Trophoblast cell (in vitro differentiated cells and primary cell): ENCODE measurements around the gene MYH14.

Source experiments
- DNase-seq, 2 donors: peaks; one replicate each; pipeline ENCODE4 v3.0.0-alpha.2; 2016
- H2AFZ ChIP-seq: 2 replicates; pipeline ENCODE4 v1.6.1; 2013; ENCODE audit warnings: low read length, moderate library complexity, mild to moderate bottlenecking; ENCODE audit not compliant: insufficient read depth, poor library complexity
- H2AK5ac ChIP-seq: 2 replicates; pipeline ENCODE4 v1.6.1; 2013; ENCODE audit warnings: mild to moderate bottlenecking, low read length
- H2BK120ac ChIP-seq: 2 replicates; pipeline ENCODE4 v1.6.1; 2013; ENCODE audit warnings: low read length, mild to moderate bottlenecking, moderate library complexity; ENCODE audit not compliant: insufficient read depth, poor library complexity
- H2BK12ac ChIP-seq: 2 replicates; pipeline ENCODE4 v1.6.1; 2013; ENCODE audit warnings: mild to moderate bottlenecking, low read length, moderate library complexity
- H2BK5ac ChIP-seq: 2 replicates; pipeline ENCODE4 v1.6.1; 2013; ENCODE audit warnings: low read length, low read depth, moderate library complexity, mild to moderate bottlenecking; ENCODE audit not compliant: poor library complexity
- H3K14ac ChIP-seq: 2 replicates; pipeline ENCODE4 v1.6.1; 2013; ENCODE audit warnings: mild to moderate bottlenecking, low read length
- H3K18ac ChIP-seq: 2 replicates; pipeline ENCODE4 v1.6.1; 2013; ENCODE audit warnings: mild to moderate bottlenecking, low read length
- H3K23ac ChIP-seq: 2 replicates; pipeline ENCODE4 v1.6.1; 2013; ENCODE audit warnings: low read length
- H3K27ac ChIP-seq: 2 replicates; pipeline ENCODE4 v1.5.1; 2013; ENCODE audit warnings: low read depth, mild to moderate bottlenecking, inconsistent platforms, low read length, moderate library complexity
- H3K27me3 ChIP-seq: 2 replicates; pipeline ENCODE4 v1.6.1; 2013; ENCODE audit warnings: inconsistent platforms, mild to moderate bottlenecking, low read length, moderate library complexity; ENCODE audit not compliant: insufficient read depth
- H3K36me3 ChIP-seq, 2 experiments: 1 replicate in 1 of 2; 2 replicates in 1 of 2; pipeline ENCODE4 v1.6.1; 2013; ENCODE audit warnings: low read length in 2 of 2, mild to moderate bottlenecking in 2 of 2, moderate library complexity in 1 of 2; ENCODE audit not compliant: insufficient read depth in 2 of 2, control insufficient read depth in 1 of 2
- H3K4ac ChIP-seq: 2 replicates; pipeline ENCODE4 v1.6.1; 2013; ENCODE audit warnings: low read depth, mild to moderate bottlenecking, low read length, moderate library complexity
- H3K4me1 ChIP-seq, 2 experiments: 1 replicate in 1 of 2; 2 replicates in 1 of 2; pipeline ENCODE4 v1.6.1; 2013; ENCODE audit warnings: low read length in 2 of 2, mild to moderate bottlenecking in 2 of 2, moderate library complexity in 1 of 2; ENCODE audit not compliant: insufficient read depth in 2 of 2, control insufficient read depth in 1 of 2
- H3K4me2 ChIP-seq: 2 replicates; pipeline ENCODE4 v1.6.1; 2013; ENCODE audit warnings: inconsistent platforms, mild to moderate bottlenecking, low read length, moderate library complexity
- H3K4me3 ChIP-seq: 2 replicates; pipeline ENCODE4 v1.5.1; 2013; ENCODE audit warnings: mild to moderate bottlenecking, low read depth, low read length, inconsistent platforms
- H3K79me1 ChIP-seq: one replicate; pipeline ENCODE4 v1.6.1; 2013; ENCODE audit warnings: low read length
- H3K79me2 ChIP-seq: 2 replicates; pipeline ENCODE4 v1.6.1; 2013; ENCODE audit warnings: low read length, mild to moderate bottlenecking; ENCODE audit not compliant: control insufficient read depth, insufficient read depth, poor library complexity
- H3K9ac ChIP-seq: 2 replicates; pipeline ENCODE4 v1.6.1; 2013; ENCODE audit warnings: mild to moderate bottlenecking, low read length
- H3K9me3 ChIP-seq: 2 replicates; pipeline ENCODE4 v1.6.1; 2013; ENCODE audit warnings: low read depth, mild to moderate bottlenecking, control low read depth, inconsistent platforms, low read length; ENCODE audit not compliant: insufficient read depth
- H4K12ac ChIP-seq: 2 replicates; pipeline ENCODE4 v1.6.1; 2013; ENCODE audit warnings: low read depth, mild to moderate bottlenecking, low read length, moderate library complexity
- H4K8ac ChIP-seq: 2 replicates; pipeline ENCODE4 v1.6.1; 2013; ENCODE audit warnings: low read depth, mild to moderate bottlenecking, low read length, moderate library complexity
- H4K91ac ChIP-seq: one replicate; pipeline ENCODE4 v1.6.1; 2013; ENCODE audit warnings: low read depth, mild to moderate bottlenecking, low read length, moderate library complexity
- WGBS: extraction: QIAGEN DNeasy Blood & Tissue Kit; methylation state at CpG from one replicate; pipeline ENCODE4 v1.1.7; 2013; ENCODE audit warnings: missing lambda C conversion rate; ENCODE audit not compliant: insufficient read length, insufficient coverage; ENCODE audit errors: extremely low coverage; 5-methylcytosine and 5-hydroxymethylcytosine counted together

The MYH14 gene

DNA sequence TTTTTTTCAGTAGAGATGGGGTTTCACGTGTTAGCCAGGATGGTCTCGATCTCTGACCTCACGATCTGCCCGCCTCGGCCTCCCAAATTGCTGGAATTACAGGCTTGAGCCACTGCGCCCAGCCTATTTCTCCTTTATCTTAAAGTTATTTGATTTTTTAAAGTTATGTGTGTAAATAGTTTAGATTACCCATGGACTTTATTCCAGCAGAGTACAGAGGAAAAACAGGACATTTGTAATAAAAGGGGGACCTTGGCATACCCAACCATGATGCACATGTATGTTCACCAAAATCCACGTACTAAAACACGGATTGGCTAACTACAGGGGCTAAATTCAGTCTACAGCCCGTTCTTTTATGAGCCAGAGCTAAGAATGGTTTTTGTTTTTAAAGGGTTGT is 26.6 kb upstream of the MYH14 start:
- peaks cover 2% of the 10 kb centered on the region for H3K9me3 ChIP-seq
- no peak overlapping the region for H2AK5ac ChIP-seq
- H2BK120ac ChIP-seq, result no peak overlapping the region
- no peak overlapping the region for H4K12ac ChIP-seq
- no peak overlapping the region for H3K4me3 ChIP-seq
- H4K8ac ChIP-seq, result no peak overlapping the region
- H3K36me3 ChIP-seq, result no peaks in the 10 kb centered on the region
- no peaks in the 10 kb centered on the region for H3K27me3 ChIP-seq
- H3K27ac ChIP-seq, result no peak overlapping the region
- no peak overlapping the region for H2AFZ ChIP-seq
- no peak overlapping the region for H2BK12ac ChIP-seq
- H3K18ac ChIP-seq, result no peak overlapping the region
- H3K4ac ChIP-seq, result no peak overlapping the region
- no peak overlapping the region for H4K91ac ChIP-seq
- WGBS, result no CpG with 5 or more reads among the region's 9 CpGs
- no peak overlapping the region for H3K9ac ChIP-seq
- no peaks in the 10 kb centered on the region for H3K79me2 ChIP-seq
- peaks cover 4% of the 10 kb centered on the region for H3K79me1 ChIP-seq
- peaks cover 2 to 4% of the 10 kb centered on the region in 2 experiments for H3K4me1 ChIP-seq
- no peak overlapping the region for H3K23ac ChIP-seq
- no peak overlapping the region for H3K14ac ChIP-seq
- H3K4me2 ChIP-seq, result no peak overlapping the region
- H2BK5ac ChIP-seq, result no peak overlapping the region
- no peak for DNase-seq

DNA sequence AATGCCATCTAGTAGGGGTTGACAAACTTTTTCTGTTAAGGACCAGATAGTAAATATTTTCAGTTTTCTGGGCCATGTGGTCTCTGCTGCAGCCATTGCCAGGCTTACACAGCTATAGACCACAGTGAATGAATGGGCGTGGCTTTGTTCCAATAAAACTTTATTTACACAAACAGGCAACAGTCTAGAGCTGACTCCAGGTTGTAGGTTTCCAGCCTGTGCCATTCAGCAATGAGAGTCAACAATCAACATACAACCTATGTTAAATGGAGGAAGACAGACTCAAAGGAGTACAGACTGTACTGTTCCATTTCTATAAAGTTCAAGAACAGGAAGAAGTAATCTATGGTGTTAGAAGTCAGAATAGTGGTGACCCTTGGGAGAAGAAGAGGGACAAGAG is 25.1 kb upstream of the MYH14 start:
- H3K4me1 ChIP-seq, result peaks cover under 1 to 2% of the 10 kb centered on the region in 2 experiments
- H2BK120ac ChIP-seq, result no peak overlapping the region
- no peak overlapping the region for H2BK12ac ChIP-seq
- H3K4me3 ChIP-seq, result no peak overlapping the region
- H3K27me3 ChIP-seq, result no peaks in the 10 kb centered on the region
- peaks cover 2% of the 10 kb centered on the region for H3K79me1 ChIP-seq
- H2BK5ac ChIP-seq, result no peak overlapping the region
- H2AFZ ChIP-seq, result no peak overlapping the region
- H3K4ac ChIP-seq, result no peak overlapping the region
- no peak overlapping the region for H4K12ac ChIP-seq
- H3K4me2 ChIP-seq, result no peak overlapping the region
- H4K8ac ChIP-seq, result no peak overlapping the region
- H3K18ac ChIP-seq, result no peak overlapping the region
- no peak overlapping the region for H3K9ac ChIP-seq
- DNase-seq, result no peak
- H3K23ac ChIP-seq, result no peak overlapping the region
- no peaks in the 10 kb centered on the region for H3K79me2 ChIP-seq
- no peaks in the 10 kb centered on the region for H3K36me3 ChIP-seq
- no CpG with 5 or more reads among the region's 1 CpG for WGBS
- no peak overlapping the region for H3K27ac ChIP-seq
- H3K14ac ChIP-seq, result no peak overlapping the region
- no peak overlapping the region for H4K91ac ChIP-seq
- no peak overlapping the region for H2AK5ac ChIP-seq
- H3K9me3 ChIP-seq, result no peaks in the 10 kb centered on the region

DNA sequence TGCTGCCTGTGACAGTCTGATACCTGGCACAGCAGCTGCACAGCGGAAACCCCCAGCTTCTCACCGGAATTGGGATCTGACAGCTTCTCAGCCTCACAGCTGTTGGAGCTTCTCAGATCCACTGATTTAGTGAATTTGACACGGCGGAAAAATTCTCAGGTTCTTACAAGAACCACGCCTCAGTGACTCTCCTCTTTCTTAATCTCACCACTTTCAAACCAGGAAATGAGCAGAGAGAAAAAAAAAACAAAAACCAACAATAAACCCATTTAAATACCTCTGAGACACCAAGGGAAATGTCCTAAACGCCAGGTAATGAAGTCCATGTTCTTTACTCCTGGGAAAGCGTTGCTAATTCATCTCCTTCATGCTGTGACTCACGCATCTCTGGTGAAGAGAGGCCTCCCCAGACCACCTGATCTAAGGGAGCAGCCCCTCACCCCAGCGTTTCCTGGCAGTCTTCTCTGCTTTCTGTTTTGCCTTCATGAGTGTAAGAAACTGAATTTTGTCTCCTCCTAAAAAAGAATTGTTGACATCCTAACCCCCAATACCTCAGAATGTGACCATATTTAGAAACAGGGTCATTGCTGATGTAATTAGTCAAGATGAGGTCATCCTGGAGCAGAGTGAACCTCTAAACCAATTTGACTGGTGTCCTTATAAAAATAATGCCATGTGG is 24.4 kb upstream of the MYH14 start:
- Histone ChIP-seq H3K4me2 (no peak overlapping the region), H3K14ac (no peak overlapping the region)
- no CpG with 5 or more reads among the region's 9 CpGs for WGBS

DNA sequence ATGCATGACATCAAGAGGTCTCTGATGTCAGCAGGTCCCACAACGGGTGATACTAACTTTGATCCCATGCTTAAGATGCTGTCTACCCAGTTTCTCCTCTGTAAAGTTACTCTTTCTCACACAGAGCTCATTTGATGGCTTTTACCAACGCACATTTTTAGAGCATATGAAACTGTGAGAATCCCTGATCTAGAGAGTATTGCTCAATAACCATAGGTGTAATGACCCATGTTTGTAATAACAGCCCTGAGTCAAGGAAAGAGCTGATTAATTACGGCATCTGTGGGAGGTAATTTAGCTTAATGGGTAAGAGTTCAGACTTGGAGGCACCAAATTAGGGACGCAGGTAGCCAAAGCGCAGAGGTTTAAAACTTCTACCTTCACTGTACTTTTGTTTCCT is 22.3 kb upstream of the MYH14 start:
- H3K79me2 ChIP-seq, result no peaks in the 10 kb centered on the region
- no peak overlapping the region for H3K27ac ChIP-seq
- no peaks in the 10 kb centered on the region for H3K27me3 ChIP-seq
- no peak overlapping the region for H2BK120ac ChIP-seq
- no peak overlapping the region for H3K4me2 ChIP-seq
- no peak for DNase-seq
- no peak overlapping the region for H2AFZ ChIP-seq
- no CpG with 5 or more reads among the region's 5 CpGs for WGBS
- no peak overlapping the region for H4K12ac ChIP-seq
- H3K9ac ChIP-seq, result no peak overlapping the region
- no peak overlapping the region for H2BK12ac ChIP-seq
- H3K14ac ChIP-seq, result no peak overlapping the region
- no peaks in the 10 kb centered on the region for H3K9me3 ChIP-seq
- H2AK5ac ChIP-seq, result no peak overlapping the region
- no peaks in the 10 kb centered on the region for H3K4me1 ChIP-seq
- H3K79me1 ChIP-seq, result no peaks in the 10 kb centered on the region
- H3K18ac ChIP-seq, result no peak overlapping the region
- H3K23ac ChIP-seq, result no peak overlapping the region
- no peaks in the 10 kb centered on the region for H3K36me3 ChIP-seq
- no peak overlapping the region for H4K91ac ChIP-seq
- H3K4ac ChIP-seq, result no peak overlapping the region
- H4K8ac ChIP-seq, result no peak overlapping the region
- no peak overlapping the region for H2BK5ac ChIP-seq
- no peak overlapping the region for H3K4me3 ChIP-seq

More for the DNA sequence above, 24.4 kb upstream of the MYH14 start:
- Histone ChIP-seq H3K4ac (no peak overlapping the region), H3K18ac (no peak overlapping the region), H3K9me3 (no peaks in the 10 kb centered on the region), H4K91ac (no peak overlapping the region), H3K9ac (no peak overlapping the region), H3K4me3 (no peak overlapping the region), H3K79me2 (no peaks in the 10 kb centered on the region), H3K27ac (no peak overlapping the region), H3K23ac (no peak overlapping the region), H3K4me1 (no peaks in the 10 kb centered on the region), H2BK5ac (no peak overlapping the region), H4K8ac (no peak overlapping the region), H2BK12ac (no peak overlapping the region), H3K79me1 (no peaks in the 10 kb centered on the region), H2BK120ac (no peak overlapping the region), H3K36me3 (no peaks in the 10 kb centered on the region), H3K27me3 (no peaks in the 10 kb centered on the region), H2AFZ (no peak overlapping the region), H2AK5ac (no peak overlapping the region), H4K12ac (no peak overlapping the region)
- no peak for DNase-seq
